Measurements from ENCODE around the gene PAIP2. TPM values are rescaled to one million over a fixed set of nuclear protein-coding genes. Genes with fewer than 3 reads are reported as not detected.

PAIP2 gene
- polyA plus RNA-seq, 4 donors, result 43.6 to 65.2 (median 57.7) TPM

GRCh38 chr5:139401546-139401945, 59.9 kb downstream of the PAIP2 start:
- H3K9me3 ChIP-seq (ENCODE audit: control insufficient read depth in 2 of 2, insufficient read depth in 1 of 2, low read depth in 1 of 2, low read length in 1 of 2), result no peaks in the 10 kb centered on the region
- no peaks in the 10 kb centered on the region for H3K27me3 ChIP-seq (ENCODE audit: control insufficient read depth in 3 of 3, insufficient read depth in 3 of 3, low read length in 3 of 3)
- FAIRE-seq (no peak), DNase-seq (no peak)
- no peak overlapping the region for H3K4me3 ChIP-seq (ENCODE audit: low read depth in 1 of 3, low read length in 3 of 3)
- H3K27ac ChIP-seq (ENCODE audit: low read depth in 1 of 3, low read length in 2 of 3), result no peak overlapping the region
- peaks cover 0 to 31% (median 0%) of the 10 kb centered on the region in 3 donors for H3K36me3 ChIP-seq (ENCODE audit: control insufficient read depth in 3 of 3, insufficient read depth in 2 of 3, low read depth in 1 of 3, low read length in 3 of 3)
- 88 to 91% (median 90%) methylated on average over 10 of the region's 10 CpGs for WGBS, 3 donors
- peaks cover 0 to 16% (median 6%) of the 10 kb centered on the region in 3 donors for H3K4me1 ChIP-seq (ENCODE audit: control insufficient read depth in 3 of 3, insufficient read depth in 2 of 3, low read depth in 1 of 3, low read length in 2 of 3)

- 60 to 70% (median 69%) methylated on average over 7 of the region's 7 CpGs for WGBS, 3 donors
- no peak overlapping the region for H3K4me3 ChIP-seq (ENCODE audit: low read depth in 1 of 3, low read length in 3 of 3)
- DNase-seq, result peak in 1 of 2 donors; percentile 40
- no peaks in the 10 kb centered on the region for H3K27me3 ChIP-seq (ENCODE audit: control insufficient read depth in 3 of 3, insufficient read depth in 3 of 3, low read length in 3 of 3)
- peaks cover 0 to 28% (median 6%) of the 10 kb centered on the region in 3 donors for H3K4me1 ChIP-seq (ENCODE audit: control insufficient read depth in 3 of 3, insufficient read depth in 2 of 3, low read depth in 1 of 3, low read length in 2 of 3)
- peaks cover 0 to 24% (median 0%) of the 10 kb centered on the region in 3 donors for H3K36me3 ChIP-seq (ENCODE audit: control insufficient read depth in 3 of 3, insufficient read depth in 2 of 3, low read depth in 1 of 3, low read length in 3 of 3)
- no peak for FAIRE-seq
- H3K9me3 ChIP-seq (ENCODE audit: control insufficient read depth in 2 of 2, insufficient read depth in 1 of 2, low read depth in 1 of 2, low read length in 1 of 2), result no peaks in the 10 kb centered on the region
- H3K27ac ChIP-seq (ENCODE audit: low read depth in 1 of 3, low read length in 2 of 3), result peak overlapping the region in 1 of 3 donors; percentile 30
Measured at GRCh38 chr5:139402561-139403158, 61.0 kb downstream of the PAIP2 start.

- peak overlapping the region; percentile 21 to 94 (median 91) for H3K27ac ChIP-seq (ENCODE audit: low read depth in 1 of 3, low read length in 2 of 3)
- WGBS, 3 donors, result 14 to 21% (median 17%) methylated on average over 7 of the region's 7 CpGs
Measured at GRCh38 chr5:139403418-139403786, 61.7 kb downstream of the PAIP2 start.

GRCh38 chr5:139403787-139404483, 62.3 kb downstream of the PAIP2 start, which contains the start of gene SPATA24:
SPATA24 (minus strand) TSS chr5:139404089; CDS start chr5:139404060, 29 bp downstream.
- FAIRE-seq (no peak), DNase-seq (peak; percentile 98)
- Histone ChIP-seq H3K36me3 (ENCODE audit: control insufficient read depth in 3 of 3, insufficient read depth in 2 of 3, low read depth in 1 of 3, low read length in 3 of 3) (peaks cover 0 to 22% (median 0%) of the 10 kb centered on the region in 3 donors), H3K27ac (ENCODE audit: low read depth in 1 of 3, low read length in 2 of 3) (peak within 1 kb of the TSS; percentile 60 to 94 (median 91)), H3K9me3 (ENCODE audit: control insufficient read depth in 2 of 2, insufficient read depth in 1 of 2, low read depth in 1 of 2, low read length in 1 of 2) (no peaks in the 10 kb centered on the region), H3K4me1 (ENCODE audit: control insufficient read depth in 3 of 3, insufficient read depth in 2 of 3, low read depth in 1 of 3, low read length in 2 of 3) (peaks cover 0 to 30% (median 6%) of the 10 kb centered on the region in 3 donors), H3K4me3 (ENCODE audit: low read depth in 1 of 3, low read length in 3 of 3) (peak within 1 kb of the TSS; percentile 41 to 74 (median 49)), H3K27me3 (ENCODE audit: control insufficient read depth in 3 of 3, insufficient read depth in 3 of 3, low read length in 3 of 3) (no peaks in the 10 kb centered on the region)
- WGBS, 3 donors, result 0 to 1% (median 1%) methylated on average over 41 of the region's 41 CpGs

More at GRCh38 chr5:139403418-139403786, 61.7 kb downstream of the PAIP2 start:
- H3K4me3 ChIP-seq (ENCODE audit: low read depth in 1 of 3, low read length in 3 of 3), result peak overlapping the region in 2 of 3 donors; percentile 49 to 74
- peaks cover 0 to 30% (median 6%) of the 10 kb centered on the region in 3 donors for H3K4me1 ChIP-seq (ENCODE audit: control insufficient read depth in 3 of 3, insufficient read depth in 2 of 3, low read depth in 1 of 3, low read length in 2 of 3)
- no peak for FAIRE-seq
- H3K36me3 ChIP-seq (ENCODE audit: control insufficient read depth in 3 of 3, insufficient read depth in 2 of 3, low read depth in 1 of 3, low read length in 3 of 3), result peaks cover 0 to 22% (median 0%) of the 10 kb centered on the region in 3 donors
- DNase-seq, result no peak
- no peaks in the 10 kb centered on the region for H3K9me3 ChIP-seq (ENCODE audit: control insufficient read depth in 2 of 2, insufficient read depth in 1 of 2, low read depth in 1 of 2, low read length in 1 of 2)
- no peaks in the 10 kb centered on the region for H3K27me3 ChIP-seq (ENCODE audit: control insufficient read depth in 3 of 3, insufficient read depth in 3 of 3, low read length in 3 of 3)

- Histone ChIP-seq H3K27me3 (ENCODE audit: control insufficient read depth in 3 of 3, insufficient read depth in 3 of 3, low read length in 3 of 3) (no peaks in the 10 kb centered on the region), H3K36me3 (ENCODE audit: control insufficient read depth in 3 of 3, insufficient read depth in 2 of 3, low read depth in 1 of 3, low read length in 3 of 3) (peaks cover 0 to 19% (median 0%) of the 10 kb centered on the region in 3 donors), H3K27ac (ENCODE audit: low read depth in 1 of 3, low read length in 2 of 3) (peak overlapping the region; percentile 60 to 94 (median 91)), H3K4me3 (ENCODE audit: low read depth in 1 of 3, low read length in 3 of 3) (peak overlapping the region in 2 of 3 donors; percentile 11 to 74), H3K9me3 (ENCODE audit: control insufficient read depth in 2 of 2, insufficient read depth in 1 of 2, low read depth in 1 of 2, low read length in 1 of 2) (no peaks in the 10 kb centered on the region), H3K4me1 (ENCODE audit: control insufficient read depth in 3 of 3, insufficient read depth in 2 of 3, low read depth in 1 of 3, low read length in 2 of 3) (peaks cover 0 to 30% (median 6%) of the 10 kb centered on the region in 3 donors)
- DNase-seq, result peak in 1 of 2 donors; percentile 68
- WGBS, 3 donors, result 30 to 60% (median 45%) methylated on average over 5 of the region's 5 CpGs
- no peak for FAIRE-seq
Measured at GRCh38 chr5:139404484-139404840, 62.8 kb downstream of the PAIP2 start.

- H3K27me3 ChIP-seq (ENCODE audit: control insufficient read depth in 3 of 3, insufficient read depth in 3 of 3, low read length in 3 of 3), result no peaks in the 10 kb centered on the region
- 23 to 58% (median 36%) methylated on average over 2 of the region's 2 CpGs for whole genome bisulfite sequencing, 3 donors
- peak; percentile 61 to 78 for DNase-seq
- H3K27ac ChIP-seq (ENCODE audit: low read depth in 1 of 3, low read length in 2 of 3), result peak overlapping the region in 1 of 3 donors; percentile 51
- FAIRE-seq, result no peak
- no peaks in the 10 kb centered on the region for H3K9me3 ChIP-seq (ENCODE audit: control insufficient read depth in 2 of 2, insufficient read depth in 1 of 2, low read depth in 1 of 2, low read length in 1 of 2)
- no peak overlapping the region for H3K4me3 ChIP-seq (ENCODE audit: low read depth in 1 of 3, low read length in 3 of 3)
- peaks cover 0 to 30% (median 6%) of the 10 kb centered on the region in 3 donors for H3K4me1 ChIP-seq (ENCODE audit: control insufficient read depth in 3 of 3, insufficient read depth in 2 of 3, low read depth in 1 of 3, low read length in 2 of 3)
- H3K36me3 ChIP-seq (ENCODE audit: control insufficient read depth in 3 of 3, insufficient read depth in 2 of 3, low read depth in 1 of 3, low read length in 3 of 3), result peaks cover 0 to 3% (median 0%) of the 10 kb centered on the region in 3 donors
Measured at GRCh38 chr5:139406963-139407362, 65.3 kb downstream of the PAIP2 start.

GRCh38 chr5:139407517-139407916, 65.9 kb downstream of the PAIP2 start:
- H3K36me3 ChIP-seq (ENCODE audit: control insufficient read depth in 3 of 3, insufficient read depth in 2 of 3, low read depth in 1 of 3, low read length in 3 of 3), result peaks cover 0 to under 1% (median 0%) of the 10 kb centered on the region in 3 donors
- no peak for DNase-seq
- H3K9me3 ChIP-seq (ENCODE audit: control insufficient read depth in 2 of 2, insufficient read depth in 1 of 2, low read depth in 1 of 2, low read length in 1 of 2), result no peaks in the 10 kb centered on the region
- no peak for FAIRE-seq
- H3K4me1 ChIP-seq (ENCODE audit: control insufficient read depth in 3 of 3, insufficient read depth in 2 of 3, low read depth in 1 of 3, low read length in 2 of 3), result peaks cover 0 to 30% (median 6%) of the 10 kb centered on the region in 3 donors
- peak overlapping the region in 1 of 3 donors; percentile 51 for H3K27ac ChIP-seq (ENCODE audit: low read depth in 1 of 3, low read length in 2 of 3)
- no peaks in the 10 kb centered on the region for H3K27me3 ChIP-seq (ENCODE audit: control insufficient read depth in 3 of 3, insufficient read depth in 3 of 3, low read length in 3 of 3)
- H3K4me3 ChIP-seq (ENCODE audit: low read depth in 1 of 3, low read length in 3 of 3), result no peak overlapping the region

- Histone ChIP-seq H3K4me3 (ENCODE audit: low read depth in 1 of 3, low read length in 3 of 3) (no peak overlapping the region), H3K9me3 (ENCODE audit: control insufficient read depth in 2 of 2, insufficient read depth in 1 of 2, low read depth in 1 of 2, low read length in 1 of 2) (no peaks in the 10 kb centered on the region), H3K27ac (ENCODE audit: low read depth in 1 of 3, low read length in 2 of 3) (no peak overlapping the region), H3K36me3 (ENCODE audit: control insufficient read depth in 3 of 3, insufficient read depth in 2 of 3, low read depth in 1 of 3, low read length in 3 of 3) (peaks cover 0 to 5% (median 0%) of the 10 kb centered on the region in 3 donors), H3K27me3 (ENCODE audit: control insufficient read depth in 3 of 3, insufficient read depth in 3 of 3, low read length in 3 of 3) (no peaks in the 10 kb centered on the region), H3K4me1 (ENCODE audit: control insufficient read depth in 3 of 3, insufficient read depth in 2 of 3, low read depth in 1 of 3, low read length in 2 of 3) (peaks cover 0 to 29% (median 5%) of the 10 kb centered on the region in 3 donors)
- WGBS, 3 donors, result 92 to 94% (median 93%) methylated on average over 7 of the region's 7 CpGs
- FAIRE-seq (no peak), DNase-seq (no peak)
Measured at GRCh38 chr5:139408191-139408590, 66.5 kb downstream of the PAIP2 start.

Measured in small intestine (tissue), 7 donors.